ENCODE measurements around the gene AK8. TPM values are rescaled to one million over a fixed set of nuclear protein-coding genes. Genes with fewer than 3 reads are reported as not detected.
"Not testable (repeated sequence)": the region's sequence is repeated elsewhere in the genome, so short reads cannot be mapped to it uniquely, and the experiment has no call there.

The AK8 gene
- total and polyA plus RNA-seq, 5 experiments from 2014 or later = 0.14 TPM; not detected in 4

DNA sequence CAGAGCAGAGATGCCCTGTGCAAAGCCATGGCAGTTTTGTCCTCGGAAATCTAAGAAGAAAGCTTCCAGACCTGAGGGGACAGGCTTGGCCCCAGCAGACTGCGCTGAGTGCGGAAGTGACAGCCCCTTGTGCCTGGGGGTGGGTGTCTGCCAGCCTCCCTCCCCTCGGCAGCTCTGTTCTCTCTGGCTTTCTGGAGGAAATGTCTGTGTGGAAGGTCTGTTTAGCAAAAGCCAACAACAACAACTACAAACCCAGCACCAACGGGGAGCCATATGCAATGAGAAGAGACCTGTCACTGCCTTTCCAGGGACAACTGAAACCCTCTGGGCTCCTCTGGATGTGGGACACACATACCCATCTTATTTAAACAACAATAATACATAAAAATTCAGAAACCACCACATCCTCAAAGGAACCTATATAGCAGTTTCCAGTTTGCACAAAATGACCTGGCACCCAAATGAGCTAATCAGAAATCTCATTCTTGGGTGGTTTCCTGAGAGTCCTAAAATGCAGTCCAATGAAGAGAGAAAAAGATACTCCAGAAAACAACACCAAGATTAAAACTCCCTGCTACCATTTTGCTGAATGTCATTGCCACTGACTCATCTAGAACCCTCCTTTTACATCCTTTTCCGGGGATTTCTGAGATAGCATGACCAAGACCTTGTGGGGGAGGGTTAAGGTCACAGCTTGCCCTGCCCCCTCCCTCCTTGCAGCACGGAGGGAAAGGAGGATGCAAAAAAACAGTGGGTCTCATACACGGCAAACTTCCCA is 97.7 kb downstream of the AK8 start:
- peaks cover 3 to 10% (median 8%) of the 10 kb centered on the region in 4 donors for H3K4me1 Mint-ChIP-seq
- POLR2A ChIA-PET = no interaction called here
- H3K4me3 Mint-ChIP-seq = peak overlapping the region in 9 of 10 donors; percentile 8 to 54 (median 25)
- DNase-seq = no peak
- H3K27me3 Mint-ChIP-seq = peaks cover 12 to 65% (median 35%) of the 10 kb centered on the region in 5 donors
- H3K36me3 Mint-ChIP-seq = peaks cover 0 to 4% (median 0%) of the 10 kb centered on the region in 3 donors
- ATAC-seq = peak in 1 of 2 donors; percentile 50
- peaks cover 0 to 2% (median 0%) of the 10 kb centered on the region in 9 donors for H3K9me3 Mint-ChIP-seq
- peak overlapping the region in 2 of 10 donors; percentile 36 to 75 for H3K27ac Mint-ChIP-seq

- peaks cover 0 to 3% (median 0%) of the 10 kb centered on the region in 3 donors for H3K36me3 Mint-ChIP-seq
- peaks cover 11 to 23% (median 19%) of the 10 kb centered on the region in 4 donors for H3K4me1 Mint-ChIP-seq
- no peak overlapping the region for H3K4me3 Mint-ChIP-seq
- peaks cover 10 to 35% (median 19%) of the 10 kb centered on the region in 5 donors for H3K27me3 Mint-ChIP-seq
- POLR2A ChIA-PET = no interaction called here
- DNase-seq = no peak
- ATAC-seq = no peak
- no peak overlapping the region for H3K27ac Mint-ChIP-seq
- H3K9me3 Mint-ChIP-seq = peaks cover 0 to 6% (median 0%) of the 10 kb centered on the region in 9 donors
Observed at GRCh38 chr9:132776891-132777290, 101.2 kb downstream of the AK8 start.

GRCh38 chr9:132776268-132776667 is 101.8 kb downstream of the AK8 start:
- POLR2A ChIA-PET = no interaction called here
- Mint-ChIP-seq H3K27ac (no peak overlapping the region), H3K4me3 (no peak overlapping the region), H3K9me3 (peaks cover 0 to 6% (median 0%) of the 10 kb centered on the region in 9 donors), H3K36me3 (no peaks in the 10 kb centered on the region), H3K4me1 (peaks cover 11 to 23% (median 19%) of the 10 kb centered on the region in 4 donors), H3K27me3 (peaks cover 7 to 29% (median 15%) of the 10 kb centered on the region in 5 donors)
- ATAC-seq (no peak), DNase-seq (no peak)

DNA sequence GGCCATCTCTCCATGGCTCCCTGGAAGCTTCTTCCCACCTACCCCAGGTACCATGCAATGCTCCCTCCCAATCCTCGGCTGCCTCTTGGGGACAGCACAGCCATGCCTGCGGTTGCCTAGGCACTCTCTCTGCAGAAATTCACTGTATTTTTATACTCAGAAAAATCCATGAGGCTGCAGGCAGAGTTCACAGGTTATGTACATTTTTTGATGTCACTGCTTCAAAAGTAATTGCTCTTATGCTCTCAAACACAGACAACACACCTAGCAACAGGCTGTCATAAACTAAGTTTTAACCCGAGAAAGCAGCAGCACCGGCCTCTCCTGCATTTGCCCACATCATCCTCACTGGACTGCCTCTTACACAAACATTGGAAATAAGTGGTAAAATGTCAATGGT is 102.4 kb downstream of the AK8 start:
- Mint-ChIP-seq H3K4me3 (no peak overlapping the region), H3K36me3 (no peaks in the 10 kb centered on the region), H3K4me1 (peaks cover 11 to 24% (median 18%) of the 10 kb centered on the region in 4 donors), H3K27ac (peak overlapping the region in 2 of 10 donors; percentile 15 to 84), H3K27me3 (peaks cover 7 to 24% (median 15%) of the 10 kb centered on the region in 5 donors), H3K9me3 (peaks cover 0 to 6% (median 0%) of the 10 kb centered on the region in 9 donors)
- no peak for ATAC-seq
- no peak for DNase-seq
- POLR2A ChIA-PET = no interaction called here

DNA sequence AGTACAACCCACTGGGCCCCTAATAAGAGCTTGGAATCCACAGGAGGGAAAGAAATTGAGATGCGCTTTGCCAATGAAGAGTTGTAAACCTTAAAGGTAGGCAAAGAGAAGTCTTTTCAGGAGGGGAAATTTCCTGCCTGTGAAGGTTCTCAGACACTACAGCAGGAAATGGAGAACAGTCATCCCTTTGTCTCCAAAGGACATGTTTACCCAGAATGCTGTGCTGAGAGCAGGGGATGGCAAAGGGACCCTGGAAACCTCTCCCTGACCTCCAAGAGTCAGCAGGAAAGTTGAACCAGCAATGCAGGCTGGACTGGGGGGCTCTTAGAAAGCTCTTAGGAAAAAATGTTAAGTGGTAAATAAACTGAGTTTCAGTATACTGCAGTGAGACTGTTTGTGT is 103.2 kb downstream of the AK8 start:
- Mint-ChIP-seq H3K36me3 (no peaks in the 10 kb centered on the region), H3K4me1 (peaks cover 10 to 19% (median 13%) of the 10 kb centered on the region in 4 donors), H3K27ac (peak overlapping the region in 2 of 10 donors; percentile 21 to 40), H3K27me3 (peaks cover 5 to 16% (median 11%) of the 10 kb centered on the region in 5 donors), H3K9me3 (peaks cover 0 to 6% (median 0%) of the 10 kb centered on the region in 9 donors), H3K4me3 (no peak overlapping the region)
- POLR2A ChIA-PET = no interaction called here
- DNase-seq = no peak
- ATAC-seq = no peak

DNA sequence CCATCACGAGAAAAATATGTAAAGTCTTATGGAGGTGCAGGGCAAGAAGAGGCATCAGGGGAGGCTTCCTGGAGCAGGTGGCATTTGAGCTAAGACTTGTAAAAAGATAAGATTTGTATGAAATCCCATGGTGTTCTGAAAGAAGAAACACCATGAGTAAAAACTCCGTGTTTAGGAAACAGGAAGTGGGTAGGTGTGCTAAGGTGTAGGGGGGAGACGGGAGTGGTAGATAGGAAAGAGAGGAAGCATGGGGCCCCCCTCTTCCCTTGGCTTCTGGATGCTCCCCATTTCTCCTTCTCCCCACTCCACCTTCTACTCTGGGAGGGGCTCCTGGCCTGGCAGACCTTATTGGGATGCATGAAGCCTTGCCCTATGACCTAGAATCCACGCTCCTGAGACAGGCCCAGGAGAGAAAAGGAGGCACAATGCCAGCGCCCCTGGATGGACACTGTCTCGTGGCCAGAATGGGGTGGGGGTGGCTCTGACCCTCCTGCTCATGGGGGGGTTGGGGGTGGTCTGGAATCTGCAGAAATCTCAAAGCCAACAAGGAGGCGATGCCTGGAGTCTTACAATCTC is 104.2 kb downstream of the AK8 start:
- Mint-ChIP-seq H3K4me1 (peaks cover 10 to 18% (median 12%) of the 10 kb centered on the region in 4 donors), H3K36me3 (no peaks in the 10 kb centered on the region), H3K4me3 (peak overlapping the region in 1 of 10 donors; percentile 39), H3K27me3 (peaks cover 0 to 9% (median 5%) of the 10 kb centered on the region in 5 donors), H3K27ac (peak overlapping the region in 4 of 10 donors; percentile 37 to 69 (median 54)), H3K9me3 (peaks cover 0 to 6% (median 0%) of the 10 kb centered on the region in 9 donors)
- ATAC-seq (no peak), DNase-seq (no peak)
- POLR2A ChIA-PET = no interaction called here

GRCh38 chr9:132773093-132773492 is 105.0 kb downstream of the AK8 start:
- ATAC-seq = no peak
- DNase-seq = no peak
- Mint-ChIP-seq H3K27me3 (peaks cover 0 to 9% (median 5%) of the 10 kb centered on the region in 5 donors), H3K9me3 (peaks cover 0 to 6% (median 0%) of the 10 kb centered on the region in 9 donors), H3K36me3 (no peaks in the 10 kb centered on the region), H3K27ac (peak overlapping the region in 6 of 10 donors; percentile 27 to 69 (median 44)), H3K4me1 (peaks cover 13 to 23% (median 17%) of the 10 kb centered on the region in 4 donors), H3K4me3 (peak overlapping the region in 8 of 10 donors; percentile 1 to 46 (median 26))
- POLR2A ChIA-PET = no interaction called here

GRCh38 chr9:132771752-132772151 is 106.3 kb downstream of the AK8 start:
- H3K9me3 Mint-ChIP-seq, ATAC-seq, DNase-seq, H3K36me3 Mint-ChIP-seq, H3K27me3 Mint-ChIP-seq: not testable (repeated sequence)
- H3K4me1 Mint-ChIP-seq = peaks cover 13 to 26% (median 20%) of the 10 kb centered on the region in 4 donors
- POLR2A ChIA-PET = interaction anchor here (0.6 kb wide), 1 partner anchor 1363 kb away, joined by 5 read pairs; no protein-coding TSS in a partner anchor
- peak overlapping the region in 5 of 10 donors; percentile 9 to 99 (median 41) for H3K27ac Mint-ChIP-seq
- peak overlapping the region in 5 of 10 donors; percentile 45 to 100 (median 96) for H3K4me3 Mint-ChIP-seq

DNA sequence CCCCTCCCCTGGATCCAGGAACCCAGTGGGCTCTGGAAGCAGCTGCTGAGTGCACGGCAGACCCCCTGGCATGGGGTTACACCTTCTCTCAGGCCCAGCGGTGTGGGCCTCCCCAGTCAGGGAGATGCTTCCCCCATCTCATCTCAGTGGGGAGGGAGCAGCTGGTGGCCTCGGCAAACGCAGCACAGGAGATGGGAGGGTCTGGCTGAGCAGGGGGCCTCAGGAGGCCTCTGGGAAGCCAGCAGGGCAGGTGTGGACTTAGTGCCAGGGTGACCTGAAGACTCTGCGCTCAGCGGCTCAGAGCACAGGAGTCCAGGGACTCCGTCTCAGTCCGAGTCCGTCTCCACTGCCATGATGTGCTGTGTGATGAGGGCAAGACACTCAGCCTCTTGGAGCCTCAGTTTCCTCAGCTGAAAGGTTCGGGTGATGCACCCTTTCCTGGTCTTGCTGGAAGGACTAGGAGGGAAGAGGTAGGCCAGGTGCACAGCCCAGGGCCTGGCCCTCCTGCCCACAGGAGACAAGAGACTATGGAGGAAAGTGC is 107.2 kb downstream of the AK8 start:
- H3K4me3 Mint-ChIP-seq = peak overlapping the region; percentile 52 to 100 (median 99)
- H3K27me3 Mint-ChIP-seq = no peaks in the 10 kb centered on the region
- H3K9me3 Mint-ChIP-seq = peaks cover 0 to 6% (median 0%) of the 10 kb centered on the region in 9 donors
- peak overlapping the region in 7 of 10 donors; percentile 41 to 99 (median 96) for H3K27ac Mint-ChIP-seq
- no peaks in the 10 kb centered on the region for H3K36me3 Mint-ChIP-seq
- ATAC-seq = no peak
- H3K4me1 Mint-ChIP-seq = peaks cover 13 to 26% (median 20%) of the 10 kb centered on the region in 4 donors
- POLR2A ChIA-PET = no interaction called here
- DNase-seq = no peak

DNA sequence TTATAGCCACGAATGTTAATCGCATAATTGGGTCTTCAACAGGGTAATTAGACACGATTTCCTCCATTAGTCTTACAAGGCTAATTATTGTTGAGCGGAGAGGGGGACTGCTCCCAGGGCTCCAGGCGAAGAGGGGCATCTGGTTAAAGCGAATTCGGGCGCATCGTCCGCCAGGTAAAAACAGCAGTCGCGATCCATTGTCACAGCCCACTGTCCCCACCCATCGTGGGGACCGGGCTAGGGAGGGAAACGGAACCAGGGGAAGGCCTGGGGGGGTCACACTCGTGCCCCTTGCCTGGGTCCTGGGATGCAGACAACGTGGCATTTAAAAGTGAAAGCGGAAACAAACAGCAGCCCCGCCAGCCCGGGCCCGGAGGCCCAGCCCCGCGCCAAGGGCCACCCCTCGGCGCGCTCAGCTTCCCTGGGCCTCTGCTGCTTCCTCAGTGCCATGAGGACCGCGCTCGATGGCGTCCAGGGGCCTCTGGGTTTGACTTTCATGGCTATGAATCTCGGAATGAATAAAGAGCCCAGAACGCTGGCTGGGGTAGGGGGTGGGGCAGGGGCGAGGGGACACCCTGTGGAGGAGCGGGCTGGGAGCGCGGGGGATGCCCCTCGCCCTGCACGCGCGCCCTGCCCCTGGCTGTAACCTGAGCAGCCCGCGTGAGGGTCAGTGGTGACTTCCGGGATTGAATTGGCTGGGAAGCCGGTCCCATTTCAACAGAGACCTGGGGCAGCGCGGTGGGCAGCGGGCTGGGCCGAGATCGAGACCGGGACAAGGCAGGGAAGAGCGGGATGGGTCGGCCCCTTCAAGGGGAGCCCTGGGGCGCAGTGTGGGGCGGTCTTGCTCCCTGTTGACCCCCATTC is 107.9 kb downstream of the AK8 start:
- Mint-ChIP-seq H3K4me1 (peaks cover 13 to 26% (median 20%) of the 10 kb centered on the region in 4 donors), H3K36me3 (no peaks in the 10 kb centered on the region), H3K9me3 (peaks cover 0 to 6% (median 0%) of the 10 kb centered on the region in 9 donors), H3K4me3 (peak overlapping the region; percentile 96 to 100 (median 99)), H3K27ac (peak overlapping the region; percentile 89 to 99 (median 98)), H3K27me3 (no peaks in the 10 kb centered on the region)
- DNase-seq (peak; percentile 27 to 79 (median 55)), ATAC-seq (peak; percentile 71 to 81)
- POLR2A ChIA-PET = interaction anchor here (0.8 to 1.7 kb wide), 2 partner anchors 100 to 175 kb away, joined by 3 to 15 read pairs; partner anchors contain the start of genes DDX31 and GTF3C4

GRCh38 chr9:132768932-132769905 is 108.9 kb downstream of the AK8 start:
- POLR2A ChIA-PET = interaction anchor here (0.8 to 1.7 kb wide), 3 partner anchors 29 to 176 kb away, joined by 3 to 15 read pairs (median 3); partner anchors contain the start of genes DDX31 and GTF3C4

More at GRCh38 chr9:132768932-132769905, 108.9 kb downstream of the AK8 start:
- peak; percentile 67 to 73 for ATAC-seq
- DNase-seq = peak; percentile 48 to 83 (median 62)
- peaks cover 13 to 26% (median 20%) of the 10 kb centered on the region in 4 donors for H3K4me1 Mint-ChIP-seq
- no peaks in the 10 kb centered on the region for H3K36me3 Mint-ChIP-seq
- peak overlapping the region; percentile 96 to 100 (median 99) for H3K4me3 Mint-ChIP-seq
- H3K27me3 Mint-ChIP-seq = peaks cover 0 to 2% (median 0%) of the 10 kb centered on the region in 5 donors
- peak overlapping the region; percentile 89 to 99 (median 98) for H3K27ac Mint-ChIP-seq
- peaks cover 0 to 6% (median 0%) of the 10 kb centered on the region in 9 donors for H3K9me3 Mint-ChIP-seq

All from naive thymus-derived CD8-positive, alpha-beta T cell (primary cell).